ENCODE data around the gene PRDM16.

Gene PRDM16

GRCh38 chr1:3485016-3485415, 416.0 kb downstream of the PRDM16 start:
- DNase-seq = no peak

All from NCI-H1417 (cell line).